C4-2B (cell line): ENCODE measurements around the gene FAM131A.

Source experiments
- CTCF ChIP-seq: fragments of 450-650 bp; conservative IDR thresholded peaks from 2 replicates; pipeline ENCODE4 v1.5.1; 2017; ENCODE audit warnings: mild to moderate bottlenecking
- ZFX ChIP-seq: fragments of 450-650 bp; IDR thresholded peaks from 2 replicates; pipeline ENCODE4 v1.6.1; 2017

GRCh38 chr3:184360070-184360928 is 22.9 kb downstream of the FAM131A start:
- TF ChIP-seq CTCF (no peak), ZFX (no peak)
